K562 (cell line): Measurements from ENCODE around the gene NANS. TPM values are rescaled to one million over a fixed set of nuclear protein-coding genes. Genes with fewer than 3 reads are reported as not detected.

ENCODE experiments used
- ATAC-seq: fragments of 200-7000 bp; cut with Tn5 transposase; 3 replicates; pipeline ENCODE4 v1.9.1; 2020; ENCODE audit warnings: moderate library complexity
- BruUV-seq: library from RNA; stranded (reverse); fragments of 400-500 nt; replicated peaks from 2 replicates; lab custom pipeline; 2021; lab: Mats Ljungman, UMichigan
- CTCF ChIA-PET: fragments of 300-600 bp; formaldehyde crosslinking; extraction: SDS; loops from one replicate; lab custom pipeline; 2021; ENCODE audit warnings: low intra/inter-chr PET ratio; lab: Yijun Ruan, JAX
- POLR2A ChIA-PET: fragments of 300-600, 350-650 bp; sonication (Branson Sonifier 250); formaldehyde crosslinking; extraction: SDS; loops from one replicate; lab custom pipeline; 2021; ENCODE audit warnings: antibody characterized with exemption, inconsistent platforms; lab: Yijun Ruan, JAX
- DNase-seq, 4 experiments: peaks; one replicate each; pipeline versions ENCODE4 v3.0.0 to v3.0.0-alpha.2; 2011 to 2018; ENCODE audit warnings: low spot score in 3 of 4, mixed read lengths in 3 of 4; ENCODE audit errors: extremely low read depth in 1 of 4
- FAIRE-seq: peaks from 2 replicates; lab custom pipeline; 2011; peaks lifted over from hg19 to GRCh38; lab: Jason Lieb, UNC
- H2AFZ ChIP-seq: 2 replicates; pipeline ENCODE4 v1.6.0; 2011; ENCODE audit warnings: low read depth, low read length, control low read depth, inconsistent platforms
- H3K27ac ChIP-seq: fragments of 200-600 bp; 3 replicates; pipeline ENCODE4 v1.8.0; 2011; ENCODE audit warnings: low read depth, mild to moderate bottlenecking, control low read depth, inconsistent platforms, low read length, moderate library complexity, mixed read lengths; ENCODE audit errors: extremely low read depth
- H3K27me3 ChIP-seq, 2 experiments: fragments of 300-600 bp in 1 of 2; 2 replicates in 1 of 2; 3 replicates in 1 of 2; pipeline versions ENCODE4 v1.6.0 to v1.8.0; 2011; ENCODE audit warnings: inconsistent platforms in 2 of 2, low read length in 2 of 2, mild to moderate bottlenecking in 1 of 2, mixed read lengths in 1 of 2, moderate library complexity in 1 of 2; ENCODE audit not compliant: control insufficient read depth in 2 of 2, insufficient read depth in 2 of 2
- H3K36me3 ChIP-seq: fragments of 300-600 bp; 3 replicates; pipeline ENCODE4 v1.8.0; 2011; ENCODE audit warnings: mild to moderate bottlenecking, low read length, inconsistent platforms; ENCODE audit not compliant: control insufficient read depth, insufficient read depth
- H3K4me1 ChIP-seq, 2 experiments: fragments of 200-600 bp in 1 of 2; replicated peaks in 1 of 2; 2 replicates in 1 of 2; 3 replicates in 1 of 2; pipeline versions ENCODE4 v1.5.1 to v1.8.0; 2011; ENCODE audit warnings: inconsistent platforms in 2 of 2, low read length in 2 of 2, mild to moderate bottlenecking in 1 of 2, mixed read lengths in 1 of 2, moderate library complexity in 1 of 2; ENCODE audit not compliant: control insufficient read depth in 2 of 2, insufficient read depth in 2 of 2
- H3K4me2 ChIP-seq: 2 replicates; pipeline ENCODE4 v1.6.1; 2011; ENCODE audit warnings: low read length, control low read depth, inconsistent platforms, mixed read lengths; ENCODE audit not compliant: insufficient read depth
- H3K4me3 ChIP-seq: fragments of 200-600 bp; sonication (generic), shearing (Covaris generic); 2 replicates; pipeline ENCODE4 v1.5.1; 2016; ENCODE audit warnings: control low read depth, inconsistent platforms
- H3K79me2 ChIP-seq: fragments of 200-600 bp; 3 replicates; pipeline ENCODE4 v1.8.0; 2011; ENCODE audit warnings: low read length, inconsistent platforms; ENCODE audit not compliant: control insufficient read depth, insufficient read depth
- H3K9ac ChIP-seq, 2 experiments: 2 replicates each; pipeline versions ENCODE4 v1.6.0 to v1.6.1; 2011; ENCODE audit warnings: low read depth in 2 of 2, low read length in 2 of 2, control low read depth in 1 of 2, inconsistent platforms in 1 of 2, mild to moderate bottlenecking in 1 of 2, mixed read lengths in 1 of 2; ENCODE audit not compliant: insufficient read depth in 1 of 2
- H3K9me1 ChIP-seq: one replicate; pipeline ENCODE4 v1.6.0; 2011; ENCODE audit warnings: inconsistent platforms, mild to moderate bottlenecking, low read length, moderate library complexity; ENCODE audit not compliant: control insufficient read depth, insufficient read depth
- H3K9me3 ChIP-seq: replicated peaks from 2 replicates; pipeline ENCODE4 v1.5.1; 2011; ENCODE audit warnings: low read depth, low read length, inconsistent platforms; ENCODE audit not compliant: control insufficient read depth, insufficient read depth
- H4K20me1 ChIP-seq: replicated peaks from 2 replicates; pipeline ENCODE4 v1.6.1; 2011; ENCODE audit warnings: low read length, inconsistent platforms, mixed read lengths; ENCODE audit not compliant: control insufficient read depth, insufficient read depth
- HMBOX1 ChIP-seq: sonication (generic); IDR thresholded peaks from 2 replicates; pipeline ENCODE4 v1.6.1; 2016
- POLR2A ChIP-seq: fragments of 450-650 bp; conservative IDR thresholded peaks from 2 replicates; pipeline ENCODE4 v1.6.1; 2016
- POLR2G ChIP-seq: fragments of 200-400 bp; formaldehyde crosslinking; IDR thresholded peaks from 2 replicates; pipeline ENCODE4 v1.6.1; 2017; ENCODE audit warnings: low read depth, mild to moderate bottlenecking, antibody characterized with exemption, low read length, moderate library complexity
- RBM15 ChIP-seq: fragments of 200-400 bp; formaldehyde crosslinking; IDR thresholded peaks from 2 replicates; pipeline ENCODE4 v1.6.1; 2018; ENCODE audit warnings: mild to moderate bottlenecking, low read length, moderate library complexity; ENCODE audit not compliant: insufficient read depth
- RBM17 ChIP-seq: fragments of 200-400 bp; formaldehyde crosslinking; IDR thresholded peaks from 2 replicates; pipeline ENCODE4 v1.6.1; 2017; ENCODE audit warnings: low read depth, mild to moderate bottlenecking, low read length, borderline replicate concordance
- SNIP1 ChIP-seq: fragments of 450-650 bp; IDR thresholded peaks from 2 replicates; pipeline ENCODE4 v1.7.1; 2017; ENCODE audit warnings: low read depth, mild to moderate bottlenecking
- ZKSCAN8 ChIP-seq: fragments of 200-800 bp; sonication (Bioruptor generic); IDR thresholded peaks from 2 replicates; pipeline ENCODE4 v1.6.1; 2016; ENCODE audit warnings: missing genetic modification characterization, missing compliant biosample characterization
- WGBS: fragments of 100-300 bp; shearing (Covaris generic); methylation state at CpG from one replicate; pipeline ENCODE4 v1.1.6; 2016; ENCODE audit warnings: low coverage, mixed read lengths; ENCODE audit not compliant: insufficient coverage; ENCODE audit errors: missing lambda C conversion rate; 5-methylcytosine and 5-hydroxymethylcytosine counted together
- in situ Hi-C: fragments of 300-500 bp; cut with MboI; formaldehyde crosslinking; loops from 4 replicates; pipeline ENCODE4 v1.15.0; 2018; ENCODE audit warnings: inconsistent platforms, mixed read lengths
- intact Hi-C: fragments of 100-400 bp; cut with micrococcal nuclease; formaldehyde crosslinking; loops from 2 replicates; pipeline ENCODE4 v1.14.2; 2022
- polyA plus RNA-seq, 8 experiments: library from polyadenylated mRNA; depleted of rRNA in 4 of 8; stranded (reverse) in 5 of 8; unstranded in 3 of 8; fragments of >200 nt; fragmentation: Nextera tagmentation in 2 of 8; fragmentation: Illumina TruSeq in 1 of 8; extraction: Ambion mirVana in 2 of 8; extraction: Trizol in 1 of 8; gene quantifications; 2 replicates each; pipeline versions ENCODE4 v1.2.1 to v1.2.3, GENCODE V29; 2011 to 2014; ENCODE audit warnings: inconsistent platforms in 1 of 8, missing spikeins in 1 of 8
- total RNA-seq, 7 experiments: library from RNA; depleted of rRNA in 6 of 7; stranded (reverse); fragments of >200 nt in 6 of 7; fragmentation: Illumina TruSeq in 2 of 7; extraction: Trizol in 2 of 7; gene quantifications; 2 replicates each; pipeline versions ENCODE4 v1.2.1 to v1.2.3, GENCODE V29; 2011 to 2021; ENCODE audit warnings: low replicate concordance in 1 of 7

NANS gene
- total and polyA plus RNA-seq, 9 of the 15 experiments (the other 6 are each of a cell fraction or from before 2014, with no cell fraction given), result 37.1 to 181 (median 137) TPM

- ChIA-PET POLR2A (interaction anchor here (0.6 to 2.5 kb wide), 7 partner anchors 21 to 723 kb away, joined by 3 to 7 read pairs (median 3); partner anchors contain the start of gene TBC1D2), CTCF (no interaction called here)
- 83% methylated on average over 4 of the region's 4 CpGs for WGBS
- Histone ChIP-seq H3K9ac (no peak overlapping the region), H3K4me2 (no peak overlapping the region), H2AFZ (no peak overlapping the region), H3K27ac (no peak overlapping the region), H3K9me1 (no peaks in the 10 kb centered on the region), H3K9me3 (no peaks in the 10 kb centered on the region), H3K79me2 (no peaks in the 10 kb centered on the region), H3K27me3 (no peaks in the 10 kb centered on the region), H3K36me3 (peaks cover 78% of the 10 kb centered on the region), H3K4me1 (peaks cover 7 to 9% of the 10 kb centered on the region in 2 experiments; a peak in 4 of 5 replicates), H3K4me3 (no peak overlapping the region), H4K20me1 (no peaks in the 10 kb centered on the region)
- peak; percentile 14; the same call in 1 of the 3 replicates for ATAC-seq
- no peak for TF ChIP-seq RBM15
- TF ChIP-seq SNIP1, result no peak
- peak; percentile 50 for TF ChIP-seq POLR2G
- peak; percentile 54; the same call in 1 of the 2 replicates for TF ChIP-seq POLR2A
- no peak for TF ChIP-seq RBM17
- TF ChIP-seq HMBOX1, result no peak
- TF ChIP-seq ZKSCAN8 (CRISPR knock-in tag), result no peak
- no peak for DNase-seq
- intact Hi-C loops (no loop called here), in situ Hi-C loops (no loop called here)
- BruUV-seq, result no TSS peak
- no peak for FAIRE-seq
Observed at GRCh38 chr9:98085058-98085457, 28.5 kb downstream of the NANS start.
